OCI-LY7 (cell line): Measurements from ENCODE around the gene RAET1L.

Experiments
- EZH2phosphoT487 ChIP-seq: fragments of 200-600 bp; sonication (generic); IDR thresholded peaks from 2 replicates; pipeline ENCODE4 v1.6.1; 2018; ENCODE audit warnings: low read depth, borderline replicate concordance, mild to moderate bottlenecking, mixed run types, antibody characterized with exemption, low read length, moderate library complexity, mixed read lengths
- TF ChIP-seq, protein P1 (sequence below): fragments of 200-600 bp; sonication (generic); conservative IDR thresholded peaks from 2 replicates; pipeline ENCODE4 v1.5.1; 2014; ENCODE audit warnings: mild to moderate bottlenecking, antibody characterized with exemption, low read length, moderate library complexity, mixed read lengths

DNA sequence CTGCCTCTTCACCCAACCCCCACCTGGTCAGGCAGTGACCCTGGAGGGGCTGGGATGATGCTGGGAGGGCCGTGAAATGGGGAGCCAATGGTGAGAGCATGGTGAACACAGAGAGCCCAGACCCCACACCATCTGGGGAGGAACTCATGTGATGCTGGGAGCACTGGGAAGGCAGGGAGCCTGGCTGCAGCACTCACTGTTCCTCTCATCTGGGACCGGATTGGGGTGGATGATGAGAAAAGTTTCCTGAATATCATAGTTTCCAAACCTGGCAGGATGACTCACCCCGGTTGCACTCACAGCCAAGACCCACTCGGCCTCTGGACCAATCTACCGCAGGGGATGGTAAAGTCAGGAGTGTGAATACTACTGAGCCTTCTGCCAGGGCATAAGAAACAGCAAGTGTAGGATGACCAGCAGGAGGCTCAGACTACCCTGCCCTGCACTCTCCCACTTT, 39.8 kb downstream of the RAET1L start:
- TF ChIP-seq, protein P1, sequence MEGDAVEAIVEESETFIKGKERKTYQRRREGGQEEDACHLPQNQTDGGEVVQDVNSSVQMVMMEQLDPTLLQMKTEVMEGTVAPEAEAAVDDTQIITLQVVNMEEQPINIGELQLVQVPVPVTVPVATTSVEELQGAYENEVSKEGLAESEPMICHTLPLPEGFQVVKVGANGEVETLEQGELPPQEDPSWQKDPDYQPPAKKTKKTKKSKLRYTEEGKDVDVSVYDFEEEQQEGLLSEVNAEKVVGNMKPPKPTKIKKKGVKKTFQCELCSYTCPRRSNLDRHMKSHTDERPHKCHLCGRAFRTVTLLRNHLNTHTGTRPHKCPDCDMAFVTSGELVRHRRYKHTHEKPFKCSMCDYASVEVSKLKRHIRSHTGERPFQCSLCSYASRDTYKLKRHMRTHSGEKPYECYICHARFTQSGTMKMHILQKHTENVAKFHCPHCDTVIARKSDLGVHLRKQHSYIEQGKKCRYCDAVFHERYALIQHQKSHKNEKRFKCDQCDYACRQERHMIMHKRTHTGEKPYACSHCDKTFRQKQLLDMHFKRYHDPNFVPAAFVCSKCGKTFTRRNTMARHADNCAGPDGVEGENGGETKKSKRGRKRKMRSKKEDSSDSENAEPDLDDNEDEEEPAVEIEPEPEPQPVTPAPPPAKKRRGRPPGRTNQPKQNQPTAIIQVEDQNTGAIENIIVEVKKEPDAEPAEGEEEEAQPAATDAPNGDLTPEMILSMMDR: no peak
- TF ChIP-seq EZH2phosphoT487: no peak
